ENCODE measurements around the gene APBA2.

DNA sequence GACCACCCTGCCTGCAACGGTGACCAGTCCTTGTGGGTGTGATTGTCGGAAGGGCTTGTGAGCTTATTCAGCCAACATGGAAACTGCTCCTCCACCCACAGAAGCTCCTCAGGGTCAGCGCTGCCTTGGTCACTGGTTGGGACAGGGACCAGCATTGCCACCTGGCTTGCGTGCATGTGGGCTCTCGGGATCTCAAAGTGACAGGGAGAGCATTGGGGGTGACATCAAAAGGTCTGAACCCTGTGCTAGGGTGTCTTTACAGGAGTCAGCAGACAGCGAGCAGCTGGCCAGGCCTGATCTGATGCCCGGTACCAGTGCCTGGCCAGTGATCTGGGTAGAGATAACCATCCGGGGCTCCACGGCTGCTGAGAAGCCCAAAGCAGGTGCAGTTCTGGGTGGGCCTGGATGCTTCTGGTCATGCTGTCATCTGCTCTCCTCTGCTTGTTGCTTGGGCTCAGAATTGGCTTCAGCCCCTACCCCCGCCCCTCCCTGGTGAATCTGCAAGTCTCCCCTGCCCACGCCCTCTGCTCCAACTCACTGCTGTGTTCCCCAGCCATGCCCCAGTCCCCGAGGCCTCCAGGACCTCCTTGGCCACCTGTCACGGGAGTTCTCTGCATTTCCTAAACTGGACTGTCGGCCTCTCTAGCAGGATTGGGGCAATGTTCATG, 249.0 kb downstream of the APBA2 start:
- no peak for TF ChIP-seq EZH2phosphoT487 (IDR thresholded peaks at IDR 0.05; ENCODE audit: borderline replicate concordance, low read depth, low read length)
- TF ChIP-seq, protein P1, sequence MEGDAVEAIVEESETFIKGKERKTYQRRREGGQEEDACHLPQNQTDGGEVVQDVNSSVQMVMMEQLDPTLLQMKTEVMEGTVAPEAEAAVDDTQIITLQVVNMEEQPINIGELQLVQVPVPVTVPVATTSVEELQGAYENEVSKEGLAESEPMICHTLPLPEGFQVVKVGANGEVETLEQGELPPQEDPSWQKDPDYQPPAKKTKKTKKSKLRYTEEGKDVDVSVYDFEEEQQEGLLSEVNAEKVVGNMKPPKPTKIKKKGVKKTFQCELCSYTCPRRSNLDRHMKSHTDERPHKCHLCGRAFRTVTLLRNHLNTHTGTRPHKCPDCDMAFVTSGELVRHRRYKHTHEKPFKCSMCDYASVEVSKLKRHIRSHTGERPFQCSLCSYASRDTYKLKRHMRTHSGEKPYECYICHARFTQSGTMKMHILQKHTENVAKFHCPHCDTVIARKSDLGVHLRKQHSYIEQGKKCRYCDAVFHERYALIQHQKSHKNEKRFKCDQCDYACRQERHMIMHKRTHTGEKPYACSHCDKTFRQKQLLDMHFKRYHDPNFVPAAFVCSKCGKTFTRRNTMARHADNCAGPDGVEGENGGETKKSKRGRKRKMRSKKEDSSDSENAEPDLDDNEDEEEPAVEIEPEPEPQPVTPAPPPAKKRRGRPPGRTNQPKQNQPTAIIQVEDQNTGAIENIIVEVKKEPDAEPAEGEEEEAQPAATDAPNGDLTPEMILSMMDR (conservative IDR thresholded peaks at IDR 0.05; ENCODE audit: low read length) = no peak

Measured in OCI-LY7 (cell line).